Transverse colon (tissue), 3 donors: ENCODE data around the gene STN1.

Source experiments
- POLR2A ChIP-seq: fragments of 450-650 bp; IDR thresholded peaks from one replicate; pipeline ENCODE4 v1.6.1; 2016; ENCODE audit warnings: antibody characterized with exemption, mild to moderate bottlenecking, moderate library complexity
- TF ChIP-seq, protein P1 (sequence below), 5 experiments: fragments of 200-600 bp in 3 of 5; fragments of 450-650 bp in 2 of 5; sonication (generic) in 3 of 5; IDR thresholded peaks; 1 replicate in 2 of 5; 2 replicates in 3 of 5; pipeline ENCODE4 v1.5.1; 2016 to 2017; ENCODE audit warnings: antibody characterized with exemption in 5 of 5, inconsistent platforms in 3 of 5, mild to moderate bottlenecking in 2 of 5, moderate library complexity in 1 of 5

GRCh38 chr10:103838862-103839518, 79.0 kb downstream of the STN1 start:
- TF ChIP-seq, protein P1, sequence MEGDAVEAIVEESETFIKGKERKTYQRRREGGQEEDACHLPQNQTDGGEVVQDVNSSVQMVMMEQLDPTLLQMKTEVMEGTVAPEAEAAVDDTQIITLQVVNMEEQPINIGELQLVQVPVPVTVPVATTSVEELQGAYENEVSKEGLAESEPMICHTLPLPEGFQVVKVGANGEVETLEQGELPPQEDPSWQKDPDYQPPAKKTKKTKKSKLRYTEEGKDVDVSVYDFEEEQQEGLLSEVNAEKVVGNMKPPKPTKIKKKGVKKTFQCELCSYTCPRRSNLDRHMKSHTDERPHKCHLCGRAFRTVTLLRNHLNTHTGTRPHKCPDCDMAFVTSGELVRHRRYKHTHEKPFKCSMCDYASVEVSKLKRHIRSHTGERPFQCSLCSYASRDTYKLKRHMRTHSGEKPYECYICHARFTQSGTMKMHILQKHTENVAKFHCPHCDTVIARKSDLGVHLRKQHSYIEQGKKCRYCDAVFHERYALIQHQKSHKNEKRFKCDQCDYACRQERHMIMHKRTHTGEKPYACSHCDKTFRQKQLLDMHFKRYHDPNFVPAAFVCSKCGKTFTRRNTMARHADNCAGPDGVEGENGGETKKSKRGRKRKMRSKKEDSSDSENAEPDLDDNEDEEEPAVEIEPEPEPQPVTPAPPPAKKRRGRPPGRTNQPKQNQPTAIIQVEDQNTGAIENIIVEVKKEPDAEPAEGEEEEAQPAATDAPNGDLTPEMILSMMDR (IDR thresholded peaks at IDR 0.05): no peak
- TF ChIP-seq POLR2A: no peak
